ENCODE data around the gene NKAIN2.

Gene NKAIN2

DNA sequence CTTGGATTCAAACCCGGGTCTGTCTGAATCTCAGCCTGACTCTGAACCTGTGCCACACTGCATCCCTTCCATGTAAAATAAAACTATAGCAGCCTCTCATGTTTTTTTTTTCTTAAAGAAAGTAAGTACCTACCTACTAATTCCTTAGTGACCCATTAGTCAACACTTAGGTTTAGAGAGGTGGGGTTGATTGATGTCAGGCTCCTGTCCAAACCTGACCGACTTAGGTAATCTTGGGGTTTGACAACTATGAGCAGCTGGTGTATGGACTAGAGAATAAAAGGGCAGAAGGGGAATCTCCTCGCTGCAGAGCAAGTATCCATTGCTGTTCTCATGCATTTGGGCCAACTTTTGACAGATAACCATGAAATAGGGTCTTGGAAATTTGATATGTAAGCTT, 6.5 kb downstream of the NKAIN2 start:
- DNase-seq = no peak

GRCh38 chr6:123810948-123811347, 7.3 kb downstream of the NKAIN2 start:
- DNase-seq = no peak

DNA sequence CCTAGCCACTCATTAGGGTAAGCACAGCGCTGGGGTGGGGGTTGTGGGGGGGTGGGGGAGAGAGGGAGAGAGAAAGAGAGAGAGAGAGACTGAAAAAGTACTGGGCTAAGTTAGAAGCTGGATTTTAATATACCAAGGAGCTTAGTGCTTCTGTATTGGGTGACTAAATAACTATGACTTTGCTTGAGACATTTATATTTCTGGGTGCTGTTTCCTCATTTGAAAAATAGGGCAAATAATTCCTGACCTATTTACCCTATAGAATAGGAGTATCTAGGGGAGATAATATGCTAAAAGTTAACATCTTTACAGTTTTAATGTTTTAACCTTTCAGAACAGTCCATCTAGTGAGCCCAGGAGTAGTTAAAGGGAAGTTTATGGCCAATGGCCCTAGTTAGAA, 7.7 kb downstream of the NKAIN2 start:
- no peak for DNase-seq

DNA sequence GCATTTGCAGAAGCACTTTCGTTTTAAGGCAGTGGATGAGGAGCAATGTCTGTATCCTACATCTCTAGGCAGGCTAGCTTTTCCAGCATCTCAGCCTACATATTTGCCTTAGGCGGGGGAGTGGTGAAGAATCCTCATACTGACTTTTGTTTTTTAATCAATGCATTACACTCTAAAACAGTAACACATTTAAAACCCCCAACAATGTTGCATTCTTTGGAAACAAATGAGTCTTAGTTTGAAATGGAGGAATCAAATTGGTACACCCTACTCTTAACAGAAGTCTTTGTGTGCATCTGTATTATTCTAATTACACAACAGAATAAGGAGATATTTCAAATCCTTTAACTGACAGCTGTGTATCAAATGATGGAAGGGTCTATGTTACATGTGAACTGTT, 9.0 kb downstream of the NKAIN2 start:
- no peak for DNase-seq

GRCh38 chr6:123821112-123821511, 17.4 kb downstream of the NKAIN2 start:
- no peak for DNase-seq

- no peak for DNase-seq
Measured at GRCh38 chr6:123829302-123829953, 25.8 kb downstream of the NKAIN2 start.

DNA sequence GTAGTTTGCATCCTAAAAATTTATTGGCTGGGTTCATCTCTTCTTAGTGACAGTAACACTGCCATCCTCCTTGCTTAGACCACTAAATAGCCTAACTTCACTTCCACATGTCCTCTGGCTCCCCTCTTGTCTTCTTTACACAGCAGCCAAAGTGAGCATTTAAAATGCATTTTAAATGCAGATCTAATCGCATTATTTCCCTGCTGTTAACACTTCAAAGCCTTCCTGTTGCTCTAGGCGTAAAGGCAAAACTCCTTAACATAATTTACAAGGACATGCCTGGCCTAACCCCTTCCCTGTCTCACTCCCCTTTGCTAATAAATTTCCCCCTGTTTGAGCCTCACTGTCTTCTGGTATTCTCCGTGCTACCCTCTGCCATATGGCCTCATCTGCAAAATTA, 26.5 kb downstream of the NKAIN2 start:
- no peak for DNase-seq

DNA sequence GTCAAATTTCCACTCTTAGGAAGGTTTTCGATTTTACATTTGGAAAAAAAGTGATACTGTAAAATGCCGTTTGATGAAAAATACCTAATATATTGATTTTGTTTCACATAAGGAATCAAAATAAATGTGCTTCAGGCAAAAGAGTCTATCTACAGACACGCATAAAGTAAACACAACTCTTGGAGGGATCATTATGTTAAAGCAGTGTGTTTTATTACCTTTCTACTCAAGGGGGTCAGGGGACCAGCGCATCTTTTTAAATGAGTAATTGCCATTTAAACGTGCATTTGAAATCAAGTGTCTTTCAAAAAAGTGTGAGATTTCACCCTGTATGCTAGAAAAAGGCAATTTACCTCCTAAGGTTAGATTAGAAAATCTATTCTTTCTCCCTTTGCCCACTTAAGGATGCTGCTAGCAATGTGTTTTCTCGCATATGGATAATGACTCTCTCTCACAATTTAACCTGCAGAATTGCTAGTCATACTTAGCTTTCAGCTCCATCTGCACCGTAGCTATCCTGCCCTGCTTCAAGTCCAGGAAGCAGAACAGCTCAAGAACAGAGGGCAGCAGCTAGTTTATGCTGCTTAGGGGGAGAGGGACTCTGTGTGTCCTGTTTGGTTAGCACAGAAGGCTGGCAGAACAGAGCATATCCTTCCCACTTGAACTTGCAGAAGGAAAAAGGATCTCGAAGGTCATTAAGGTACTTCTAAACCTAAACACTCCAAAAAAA, 35.0 kb downstream of the NKAIN2 start:
- no peak for DNase-seq

DNA sequence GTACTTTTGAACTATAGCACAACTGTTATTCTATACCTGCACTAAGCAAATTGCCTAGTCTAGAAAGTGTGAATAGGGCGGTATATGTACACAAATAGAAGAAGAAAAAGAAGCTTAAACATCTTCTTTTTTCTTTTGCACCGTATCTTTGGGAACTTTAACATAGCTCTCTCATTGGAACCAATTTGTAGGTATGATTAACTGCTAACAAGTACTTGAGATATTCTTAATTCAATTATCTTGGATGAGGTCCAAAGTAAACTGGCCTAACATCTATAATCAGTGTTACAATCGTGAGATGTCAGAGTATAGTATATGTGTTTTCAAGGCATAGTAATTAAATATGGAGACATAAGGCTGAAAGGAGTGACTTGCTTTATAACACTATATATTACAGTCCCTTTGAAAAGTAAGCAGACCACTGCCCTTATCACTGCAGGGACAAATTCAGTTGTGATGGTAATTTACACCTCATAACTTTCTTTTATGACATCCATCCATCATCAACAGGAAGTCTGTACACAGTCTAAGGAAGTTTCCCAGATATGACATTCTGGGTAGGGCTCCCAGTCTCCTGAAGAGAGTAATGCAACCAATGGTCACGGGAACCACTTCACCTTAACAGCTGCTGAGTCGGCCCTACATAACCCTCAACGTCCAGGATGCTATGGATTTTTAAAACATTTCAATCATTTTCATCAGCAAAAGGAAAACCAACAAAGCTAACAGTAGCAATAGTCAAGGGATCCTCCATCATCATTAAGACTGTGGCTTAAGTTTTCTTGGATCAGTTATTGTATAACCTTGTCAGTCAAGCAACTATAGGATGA, 37.6 kb downstream of the NKAIN2 start:
- no peak for DNase-seq

DNA sequence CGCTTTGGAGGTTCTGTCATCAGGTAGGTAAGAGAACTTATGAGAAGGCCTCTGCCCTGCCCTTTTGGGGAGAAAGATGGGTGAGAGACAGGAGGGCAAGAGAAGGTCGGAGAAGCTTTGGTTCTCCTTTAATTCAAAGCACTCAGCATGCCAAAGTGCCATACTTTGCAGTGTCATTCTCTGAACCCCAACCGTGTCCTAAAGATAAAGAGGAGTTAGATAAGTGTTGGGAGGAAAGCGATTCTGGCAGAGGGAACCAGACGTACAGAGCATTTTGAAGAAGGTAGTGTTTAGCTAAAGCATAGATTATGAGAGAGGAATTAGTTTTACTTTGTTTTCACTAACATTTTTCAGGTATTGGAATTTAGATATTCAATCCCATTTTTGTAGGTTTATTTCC, 40.3 kb downstream of the NKAIN2 start:
- no peak for DNase-seq

GRCh38 chr6:123848347-123848746, 44.7 kb downstream of the NKAIN2 start:
- DNase-seq = no peak

- no peak for DNase-seq
Measured at GRCh38 chr6:123849406-123849805, 45.7 kb downstream of the NKAIN2 start.

- no peak for DNase-seq
Measured at GRCh38 chr6:123850555-123850954, 46.9 kb downstream of the NKAIN2 start.

DNA sequence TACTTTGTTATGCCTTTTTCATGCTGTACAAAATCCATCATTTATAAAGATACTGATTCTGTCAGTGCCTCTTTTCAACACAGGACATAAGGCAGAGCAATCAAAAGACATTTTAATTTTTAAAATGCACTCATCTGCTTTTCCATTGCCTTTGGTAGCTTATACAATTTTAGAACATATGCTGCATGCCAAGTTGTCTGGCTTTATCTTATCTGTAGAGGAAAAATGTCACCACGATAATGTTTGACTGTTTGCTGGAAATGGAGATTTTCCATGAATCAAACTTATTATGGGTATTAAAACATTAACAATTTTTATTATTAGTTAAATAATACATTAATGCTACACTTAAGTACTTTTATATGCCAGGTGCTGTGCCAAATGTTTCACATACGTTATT, 50.5 kb downstream of the NKAIN2 start:
- DNase-seq = no peak

DNA sequence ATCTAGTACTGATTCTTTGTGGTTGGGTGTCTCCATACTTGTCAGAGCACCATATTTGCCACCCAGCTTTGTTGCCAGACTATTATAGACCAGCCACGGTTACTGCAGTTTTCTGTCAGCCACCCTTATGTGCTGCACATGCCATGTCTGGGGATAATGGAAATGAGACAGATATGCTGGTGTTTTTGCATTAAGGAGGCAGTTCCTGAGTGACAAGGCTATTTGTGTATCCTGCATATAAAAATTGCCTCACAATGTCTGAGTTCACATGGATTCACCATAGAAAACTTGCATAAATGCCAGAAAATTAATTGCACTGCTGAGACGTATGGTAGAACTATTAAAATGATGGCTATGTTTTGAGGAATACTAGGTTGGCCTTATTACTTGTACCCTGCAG, 51.8 kb downstream of the NKAIN2 start:
- DNase-seq = no peak

- no peak for DNase-seq
Measured at GRCh38 chr6:123859291-123859690, 55.6 kb downstream of the NKAIN2 start.

DNA sequence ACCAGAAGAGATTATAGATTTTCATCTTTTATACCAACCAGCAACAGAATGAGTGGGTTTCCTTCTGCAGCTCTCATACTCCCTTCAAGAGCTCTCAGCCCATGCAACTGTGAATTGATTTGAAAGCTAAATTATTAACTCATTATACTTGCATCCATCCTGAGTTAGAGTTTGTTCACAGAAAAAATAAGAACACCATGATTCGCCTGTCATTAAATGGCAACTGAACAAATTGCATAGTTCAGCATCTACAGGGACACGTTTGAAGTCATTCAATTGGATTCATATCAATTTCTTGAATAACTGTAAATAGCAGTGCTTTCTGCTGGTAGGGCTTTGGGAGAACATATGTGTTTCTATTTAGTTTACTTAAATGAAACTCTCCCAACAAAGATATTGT, 65.7 kb downstream of the NKAIN2 start:
- no peak for DNase-seq

DNA sequence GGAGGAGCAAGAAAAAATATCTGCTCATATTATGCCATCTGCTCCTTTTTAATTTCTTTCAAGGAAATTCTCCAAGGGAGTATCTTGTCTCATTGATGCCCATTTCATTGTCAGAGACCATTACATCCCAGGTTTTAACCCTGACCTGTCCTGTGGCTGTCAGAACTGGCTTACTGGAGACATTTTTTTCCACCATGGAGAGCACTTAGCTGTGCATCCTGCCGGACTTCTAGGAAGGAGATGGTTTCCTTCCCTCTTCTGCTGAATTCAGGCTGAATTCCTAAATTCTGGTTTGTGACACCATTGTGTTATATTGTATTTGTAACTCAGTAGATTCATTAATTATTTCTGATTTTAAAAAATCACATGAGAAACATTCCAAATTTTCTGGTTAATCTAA, 70.3 kb downstream of the NKAIN2 start:
- DNase-seq = no peak

- DNase-seq = no peak
Measured at GRCh38 chr6:123875784-123876183, 72.1 kb downstream of the NKAIN2 start.

- DNase-seq = no peak
Measured at GRCh38 chr6:123879749-123880148, 76.1 kb downstream of the NKAIN2 start.

GRCh38 chr6:123888771-123889513, 85.3 kb downstream of the NKAIN2 start:
- no peak for DNase-seq

- no peak for DNase-seq
Measured at GRCh38 chr6:123895346-123895745, 91.7 kb downstream of the NKAIN2 start.

GRCh38 chr6:123895806-123896205, 92.1 kb downstream of the NKAIN2 start:
- DNase-seq = no peak

All from GDM1 (cell line).